Lower leg skin (tissue), 4 donors: Measurements from ENCODE around the gene C17orf78. TPM values are rescaled to one million over a fixed set of nuclear protein-coding genes. Genes with fewer than 3 reads are reported as not detected.
"Not testable (repeated sequence)": the region's sequence is repeated elsewhere in the genome, so short reads cannot be mapped to it uniquely, and the experiment has no call there.

Experiments used
- DNase-seq, 2 donors: peaks; one replicate each; pipeline ENCODE4 v3.0.0-alpha.2; 2019; ENCODE audit warnings: low spot score in 2 of 2
- H3K4me3 ChIP-seq: fragments of 200-600 bp; sonication (generic); 2 replicates; pipeline ENCODE4 v1.5.1; 2017; ENCODE audit warnings: mild to moderate bottlenecking, low read depth; ENCODE audit not compliant: poor library complexity, severe bottlenecking
- CTCF ChIP-seq, 3 donors: fragments of 450-650 bp; IDR thresholded peaks; one replicate each; pipeline ENCODE4 v1.5.1; 2016; ENCODE audit warnings: antibody characterized with exemption in 3 of 3, mild to moderate bottlenecking in 3 of 3, moderate library complexity in 2 of 3
- POLR2A ChIP-seq, 2 donors: fragments of 450-650 bp; IDR thresholded peaks; one replicate each; pipeline ENCODE4 v1.6.1; 2016 to 2017; ENCODE audit warnings: antibody characterized with exemption in 2 of 2, mild to moderate bottlenecking in 1 of 2, moderate library complexity in 1 of 2
- WGBS, 2 donors: methylation state at CpG; one replicate each; pipeline ENCODE4 v1.1.5; 2018; 5-methylcytosine and 5-hydroxymethylcytosine counted together
- intact Hi-C: fragments of 100-400 bp; cut with DNase I; formaldehyde crosslinking; loops from one replicate; pipeline ENCODE4 v1.15.0; 2023; ENCODE audit warnings: low total_unique reads
- total RNA-seq, 4 donors: library from RNA; depleted of rRNA; stranded (reverse); fragments of >200 nt; gene quantifications; one replicate each; pipeline ENCODE4 v1.1.0, GENCODE V29; 2016

Gene C17orf78
- total RNA-seq, 4 donors from 2014 or later, result not detected

- TF ChIP-seq POLR2A (IDR thresholded peaks at IDR 0.05), result no peak
- TF ChIP-seq CTCF (IDR thresholded peaks at IDR 0.05), result no peak
- WGBS, 2 donors, result 0 to 1% methylated on average over 16 to 54 of the region's 98 CpGs
- DNase-seq, result peak; percentile 62 to 94
- intact Hi-C loops, result no loop called here
- H3K4me3 ChIP-seq, result peak within 1 kb of the TSS; percentile 72
These were observed 31.1 kb downstream of the C17orf78 start, which contains the start of the genes ACACA and TADA2A for GRCh38 chr17:37406635-37407461. Gene ACACA (minus strand): TSS chr17:37406836. CDS start chr17:37406299, 537 bp downstream. Gene TADA2A (plus strand): TSS chr17:37406886. CDS start chr17:37411366, 4,480 bp downstream.

GRCh38 chr17:37408145-37408479 is 32.3 kb downstream of the C17orf78 start:
- DNase-seq, intact Hi-C loops, H3K4me3 ChIP-seq: not testable (repeated sequence)
- 86 to 88% methylated on average over 13 of the region's 13 CpGs for WGBS, 2 donors

- TF ChIP-seq POLR2A (IDR thresholded peaks at IDR 0.05) (no peak), CTCF (IDR thresholded peaks at IDR 0.05) (no peak)
- no peak for DNase-seq
- no peak overlapping the region for H3K4me3 ChIP-seq
- intact Hi-C loops, result no loop called here
- WGBS, 2 donors, result 92 to 94% methylated on average over 3 of the region's 3 CpGs
These were observed 34.6 kb downstream of the C17orf78 start for GRCh38 chr17:37410357-37410756.

- DNase-seq, result no peak
- intact Hi-C loops, result no loop called here
- H3K4me3 ChIP-seq, result no peak overlapping the region
- TF ChIP-seq POLR2A (IDR thresholded peaks at IDR 0.05) (no peak), CTCF (IDR thresholded peaks at IDR 0.05) (no peak)
- 90 to 93% methylated on average over 7 of the region's 7 CpGs for WGBS, 2 donors
These were observed 38.2 kb downstream of the C17orf78 start for GRCh38 chr17:37413875-37414519.

GRCh38 chr17:37417852-37418251 is 42.1 kb downstream of the C17orf78 start:
- DNase-seq, result no peak
- TF ChIP-seq POLR2A (IDR thresholded peaks at IDR 0.05) (no peak), CTCF (IDR thresholded peaks at IDR 0.05) (no peak)
- WGBS, 2 donors, result 73 to 76% methylated on average over 2 of the region's 2 CpGs
- H3K4me3 ChIP-seq, result no peak overlapping the region
- intact Hi-C loops, result no loop called here

GRCh38 chr17:37422971-37423625 is 47.3 kb downstream of the C17orf78 start:
- 71 to 82% methylated on average over 4 of the region's 4 CpGs for WGBS, 2 donors

More at GRCh38 chr17:37422971-37423625, 47.3 kb downstream of the C17orf78 start:
- DNase-seq, result no peak
- H3K4me3 ChIP-seq, result no peak overlapping the region
- TF ChIP-seq CTCF (IDR thresholded peaks at IDR 0.05), result no peak
- TF ChIP-seq POLR2A (IDR thresholded peaks at IDR 0.05), result no peak
- intact Hi-C loops, result no loop called here
